ENCODE data around the gene SLC16A9.
"Not testable (repeated sequence)": the region's sequence is repeated elsewhere in the genome, so short reads cannot be mapped to it uniquely, and the experiment has no call there.

SLC16A9 gene

DNA sequence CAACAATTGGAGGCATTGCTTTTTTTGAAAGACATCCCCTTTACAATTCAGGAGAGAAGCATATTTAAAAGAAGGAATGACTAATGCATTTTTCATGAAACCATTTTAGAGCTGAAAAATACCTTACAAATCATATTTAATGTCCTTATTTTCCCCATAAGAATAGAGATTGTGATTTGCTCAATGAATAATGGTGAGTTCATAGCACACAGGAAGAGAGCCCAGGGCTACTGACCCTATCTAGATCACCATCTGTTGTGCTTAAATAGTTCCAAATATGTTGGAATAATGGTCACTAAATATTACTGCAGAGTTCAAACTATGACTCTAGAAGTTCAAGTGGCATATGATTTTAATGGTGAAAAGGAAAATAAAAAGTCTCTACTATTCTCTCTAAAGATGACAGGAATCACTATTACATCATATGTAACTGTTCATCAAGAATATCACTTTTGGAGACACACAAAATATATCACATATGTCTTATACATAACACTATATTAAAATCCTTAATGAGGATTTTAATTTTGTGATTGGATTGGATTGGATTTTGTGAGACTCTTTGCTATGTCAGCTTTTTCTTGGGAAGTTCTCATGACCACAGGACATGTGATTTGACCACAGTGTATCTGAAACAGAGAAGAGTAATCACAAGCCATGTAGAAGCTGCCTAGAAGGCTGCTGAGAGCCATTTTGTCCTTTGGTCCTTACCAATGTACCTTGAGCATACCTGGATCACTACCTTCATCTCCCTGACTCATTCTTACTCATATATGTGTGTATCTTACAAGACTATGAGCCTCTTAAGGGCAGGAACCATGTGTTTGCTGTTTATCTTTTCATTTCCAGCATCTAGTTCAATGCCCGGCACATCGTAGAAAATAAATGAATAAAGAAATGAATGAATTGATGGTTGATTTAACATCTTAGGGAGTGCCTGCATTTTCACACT is 26.4 kb downstream of the SLC16A9 start:
- no peak for TF ChIP-seq JUND (IDR thresholded peaks at IDR 0.05; ENCODE audit: low read depth)
- in situ Hi-C loops (cut with HindIII; ENCODE audit: low pct_unique_long_range_greater_than_20kb, low sequenced_read_pairs), result no loop called here
- no peak for DNase-seq (ENCODE audit: low read depth in 1 of 2, low spot score in 1 of 2)

DNA sequence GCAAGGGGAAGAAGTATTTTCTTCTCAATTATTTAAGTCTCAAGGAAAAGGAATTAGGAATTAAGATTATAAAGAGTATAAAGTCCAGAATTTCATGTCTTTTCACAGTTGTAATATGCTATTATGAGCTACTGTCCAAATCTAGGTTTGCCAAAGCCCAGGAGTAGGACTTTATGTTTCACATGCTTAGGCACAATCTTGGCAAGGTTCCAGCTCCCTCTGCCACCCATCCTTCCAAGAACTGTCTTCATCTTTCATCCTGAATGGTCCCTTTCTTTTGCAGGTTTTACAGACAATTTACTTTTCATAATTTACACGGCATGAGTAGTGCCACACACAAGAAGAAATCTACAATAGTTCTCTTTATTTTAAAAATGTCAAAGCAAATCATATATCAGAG is 29.5 kb downstream of the SLC16A9 start:
- no peak for TF ChIP-seq JUND (IDR thresholded peaks at IDR 0.05; ENCODE audit: low read depth)
- no peak for DNase-seq (ENCODE audit: low read depth in 1 of 2, low spot score in 1 of 2)

DNA sequence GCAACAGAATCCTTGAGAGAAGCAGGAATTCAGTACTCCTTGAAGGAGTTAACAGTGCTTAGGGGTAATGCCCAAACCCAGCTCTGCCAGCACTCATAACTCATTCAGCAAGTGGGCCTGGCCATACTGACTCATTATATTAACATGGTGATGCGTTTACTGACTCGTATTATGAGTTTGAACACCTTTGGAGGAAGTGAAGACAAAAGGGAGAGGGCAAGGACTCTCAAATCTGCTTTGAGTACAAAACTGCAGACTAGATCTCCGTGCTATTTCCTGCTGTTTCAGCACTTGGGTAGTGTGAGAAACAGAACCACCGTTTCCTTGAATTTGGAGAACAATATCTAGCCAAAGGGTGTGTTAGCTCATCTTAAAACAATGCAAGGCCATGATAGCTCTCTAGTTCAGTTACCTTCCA is 30.8 kb downstream of the SLC16A9 start:
- DNase-seq (ENCODE audit: low read depth in 1 of 2, low spot score in 1 of 2), result no peak
- TF ChIP-seq JUND (IDR thresholded peaks at IDR 0.05; ENCODE audit: low read depth), result no peak
- in situ Hi-C loops (cut with HindIII; ENCODE audit: low pct_unique_long_range_greater_than_20kb, low sequenced_read_pairs), result no loop called here

More for the DNA sequence above, 29.5 kb downstream of the SLC16A9 start:
- in situ Hi-C loops (cut with HindIII; ENCODE audit: low pct_unique_long_range_greater_than_20kb, low sequenced_read_pairs), result no loop called here

DNA sequence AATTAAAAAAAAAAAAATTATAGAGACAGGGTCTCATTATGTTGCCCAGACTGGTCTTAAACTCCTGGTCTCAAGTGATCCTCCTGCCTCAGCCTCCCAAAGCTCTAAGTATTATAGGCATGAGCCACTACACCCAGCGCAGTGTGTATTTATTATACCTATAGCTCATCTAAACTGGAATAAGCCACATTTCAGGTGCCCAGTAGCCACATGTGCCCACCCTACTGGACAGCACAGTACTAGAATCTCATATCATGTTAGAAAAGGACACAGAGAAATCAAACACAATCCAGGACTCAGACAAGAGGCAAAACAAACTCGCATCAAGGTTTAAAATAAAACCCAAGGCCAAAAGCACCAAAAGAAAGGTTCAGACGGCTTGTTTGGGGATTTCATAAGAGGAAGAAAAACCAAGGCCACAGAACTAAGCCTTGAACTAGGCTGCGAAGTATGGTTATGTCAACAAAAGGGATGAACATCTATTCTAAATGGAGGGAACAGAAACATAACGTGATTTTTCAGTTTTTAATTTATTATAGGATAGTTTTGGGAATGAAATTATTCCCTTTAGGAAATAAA is 32.3 kb downstream of the SLC16A9 start:
- in situ Hi-C loops (cut with HindIII; ENCODE audit: low pct_unique_long_range_greater_than_20kb, low sequenced_read_pairs), result no loop called here
- TF ChIP-seq JUND (IDR thresholded peaks at IDR 0.05; ENCODE audit: low read depth), result no peak
- DNase-seq (ENCODE audit: low read depth in 1 of 2, low spot score in 1 of 2), result no peak

DNA sequence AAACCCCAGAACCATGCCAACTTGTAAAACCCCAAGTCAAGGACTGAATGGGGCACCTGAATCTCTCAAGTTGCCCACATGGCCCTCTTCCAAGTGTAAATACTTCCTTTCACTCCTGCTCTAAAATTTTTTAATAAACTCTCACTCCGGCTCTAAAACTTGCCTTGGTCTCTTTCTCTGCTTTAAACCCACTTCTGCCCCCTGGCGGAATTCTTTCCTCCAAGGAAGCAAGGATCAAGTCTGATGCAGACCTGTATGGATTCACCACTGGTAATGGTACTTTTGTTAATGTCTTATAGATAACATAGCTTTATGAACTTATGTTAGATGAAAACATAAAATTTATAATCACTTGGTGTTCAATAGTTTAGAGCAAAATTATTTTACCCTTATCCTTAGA is 33.8 kb downstream of the SLC16A9 start:
- TF ChIP-seq JUND (IDR thresholded peaks at IDR 0.05; ENCODE audit: low read depth), result no peak
- peak in 1 of 2 experiments; percentile 39 for DNase-seq (ENCODE audit: low read depth in 1 of 2, low spot score in 1 of 2)
- in situ Hi-C loops (cut with HindIII; ENCODE audit: low pct_unique_long_range_greater_than_20kb, low sequenced_read_pairs), result no loop called here

DNA sequence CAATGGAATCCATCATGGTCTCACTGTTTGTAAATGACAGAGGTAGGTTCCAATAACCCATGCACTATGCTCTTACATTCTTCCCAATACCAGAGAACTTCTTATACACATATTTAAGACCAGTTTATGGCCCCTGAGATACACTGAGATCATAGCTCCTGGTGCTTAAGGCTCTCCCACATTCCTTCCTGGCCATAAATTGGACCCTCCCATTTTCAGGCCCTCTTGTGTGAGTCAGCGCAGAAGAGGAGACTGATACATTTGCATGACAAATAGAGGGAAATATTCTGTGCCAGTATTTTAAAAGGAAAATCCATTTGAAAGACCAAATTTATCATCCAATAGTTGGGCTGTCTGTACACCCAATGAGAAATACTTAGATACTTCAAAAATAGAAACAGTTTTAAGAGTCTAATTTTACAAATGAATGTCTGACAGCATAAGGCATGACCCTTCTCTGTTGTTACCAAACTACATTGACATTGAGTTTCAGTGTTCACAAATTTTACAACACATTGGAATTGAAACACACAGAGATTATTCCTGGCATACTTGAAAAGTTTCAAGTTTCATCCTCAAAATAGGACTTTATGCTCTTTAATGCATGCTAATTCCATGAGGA is 35.3 kb downstream of the SLC16A9 start:
- in situ Hi-C loops (cut with HindIII; ENCODE audit: low pct_unique_long_range_greater_than_20kb, low sequenced_read_pairs), result no loop called here
- TF ChIP-seq JUND (IDR thresholded peaks at IDR 0.05; ENCODE audit: low read depth), result no peak
- DNase-seq (ENCODE audit: low read depth in 1 of 2, low spot score in 1 of 2), result no peak

DNA sequence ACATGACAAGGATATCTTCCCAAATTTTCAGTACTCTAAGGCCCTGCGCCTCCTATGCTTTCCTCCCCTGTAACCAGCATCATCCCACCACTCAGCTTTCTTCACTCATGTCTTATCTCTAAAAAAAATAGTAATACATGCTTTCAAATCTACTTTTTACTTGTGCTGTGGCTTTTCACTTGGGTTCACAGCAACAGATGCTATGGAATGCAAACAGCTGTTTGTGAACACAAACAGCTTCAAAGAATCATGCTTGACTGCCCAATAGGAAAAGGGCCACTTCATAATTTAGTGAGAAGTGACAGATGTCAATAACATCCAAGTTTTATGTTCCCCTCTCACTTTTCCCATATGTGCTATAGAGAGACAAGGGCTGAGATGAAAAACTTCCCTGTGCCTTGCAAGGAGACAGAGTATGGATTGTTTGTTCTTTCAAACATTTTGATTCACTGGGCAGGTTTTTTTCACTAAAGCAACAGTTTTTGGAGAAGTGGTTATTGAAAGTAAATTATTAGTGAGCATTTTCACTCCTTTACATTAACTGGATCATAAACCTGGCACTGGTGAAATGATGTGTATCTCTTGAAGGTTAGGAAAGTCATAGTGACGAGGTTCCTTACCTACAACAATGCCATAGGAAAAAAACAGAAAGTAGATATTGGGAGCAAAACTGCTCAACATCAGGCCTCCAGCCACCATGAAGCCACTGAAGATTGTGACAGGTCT is 37.3 kb downstream of the SLC16A9 start:
- in situ Hi-C loops (cut with HindIII; ENCODE audit: low pct_unique_long_range_greater_than_20kb, low sequenced_read_pairs), result no loop called here
- no peak for TF ChIP-seq JUND (IDR thresholded peaks at IDR 0.05; ENCODE audit: low read depth)
- DNase-seq (ENCODE audit: low read depth in 1 of 2, low spot score in 1 of 2), result no peak

DNA sequence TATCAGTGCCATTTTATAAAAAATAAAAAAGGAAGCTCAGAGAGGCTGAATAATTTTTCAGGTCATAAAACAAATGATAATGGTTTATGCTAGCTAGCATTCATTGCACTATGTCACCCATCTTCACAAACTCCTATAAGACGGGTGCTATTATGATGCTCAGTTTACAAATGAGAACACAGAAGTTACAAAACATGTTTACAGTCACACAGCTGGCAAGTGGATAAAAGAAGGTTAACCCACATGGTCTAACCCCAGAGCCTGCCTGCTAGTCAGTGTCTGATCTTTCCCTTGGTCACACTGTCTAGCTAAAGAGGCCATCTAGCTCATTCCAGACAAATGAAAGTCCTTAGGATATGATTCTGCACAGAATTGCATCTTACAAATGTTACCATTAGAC is 39.4 kb downstream of the SLC16A9 start:
- in situ Hi-C loops (cut with HindIII; ENCODE audit: low pct_unique_long_range_greater_than_20kb, low sequenced_read_pairs), result no loop called here
- no peak for TF ChIP-seq JUND (IDR thresholded peaks at IDR 0.05; ENCODE audit: low read depth)
- no peak for DNase-seq (ENCODE audit: low read depth in 1 of 2, low spot score in 1 of 2)

DNA sequence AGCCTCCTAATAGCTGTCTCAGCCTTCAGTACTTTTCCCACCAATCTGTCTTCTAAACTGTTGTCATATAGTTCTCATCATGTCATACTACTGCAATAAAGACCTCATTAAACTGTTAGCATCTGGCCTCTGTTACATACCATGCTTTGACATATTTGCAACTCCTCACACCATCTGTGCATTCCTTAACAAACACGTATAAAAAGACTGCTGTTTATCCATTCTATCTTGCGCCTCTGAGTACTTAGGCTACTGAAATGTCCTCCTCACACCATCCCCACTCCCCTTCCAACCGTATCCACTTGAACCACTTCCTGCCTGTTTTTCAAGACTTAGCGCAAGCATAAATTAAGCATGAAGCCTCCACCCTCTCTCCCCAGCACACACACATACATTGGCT is 41.6 kb downstream of the SLC16A9 start:
- in situ Hi-C loops (cut with HindIII; ENCODE audit: low pct_unique_long_range_greater_than_20kb, low sequenced_read_pairs), result no loop called here
- no peak for TF ChIP-seq JUND (IDR thresholded peaks at IDR 0.05; ENCODE audit: low read depth)
- DNase-seq (ENCODE audit: low read depth in 1 of 2, low spot score in 1 of 2), result no peak

DNA sequence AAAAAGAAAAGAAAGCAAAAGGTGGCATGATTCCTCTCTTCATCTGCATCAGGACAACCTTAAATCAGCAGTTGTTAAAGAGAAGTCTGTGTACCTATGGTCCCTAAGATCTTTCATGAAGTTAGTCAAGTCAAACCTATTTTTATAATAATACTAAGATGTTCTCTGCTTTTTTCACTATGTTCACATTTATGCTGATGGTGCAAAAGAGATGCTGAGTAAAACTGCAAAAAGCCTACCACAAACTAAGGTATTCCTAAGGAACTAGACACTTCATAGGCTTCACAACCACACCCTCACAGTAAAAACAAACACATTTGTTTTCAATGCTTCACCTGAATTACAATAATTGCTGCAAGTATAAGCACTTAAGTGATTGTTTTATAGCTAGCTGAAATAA is 43.3 kb downstream of the SLC16A9 start:
- TF ChIP-seq JUND (IDR thresholded peaks at IDR 0.05; ENCODE audit: low read depth), result no peak
- no peak for DNase-seq (ENCODE audit: low read depth in 1 of 2, low spot score in 1 of 2)
- in situ Hi-C loops (cut with HindIII; ENCODE audit: low pct_unique_long_range_greater_than_20kb, low sequenced_read_pairs), result no loop called here

DNA sequence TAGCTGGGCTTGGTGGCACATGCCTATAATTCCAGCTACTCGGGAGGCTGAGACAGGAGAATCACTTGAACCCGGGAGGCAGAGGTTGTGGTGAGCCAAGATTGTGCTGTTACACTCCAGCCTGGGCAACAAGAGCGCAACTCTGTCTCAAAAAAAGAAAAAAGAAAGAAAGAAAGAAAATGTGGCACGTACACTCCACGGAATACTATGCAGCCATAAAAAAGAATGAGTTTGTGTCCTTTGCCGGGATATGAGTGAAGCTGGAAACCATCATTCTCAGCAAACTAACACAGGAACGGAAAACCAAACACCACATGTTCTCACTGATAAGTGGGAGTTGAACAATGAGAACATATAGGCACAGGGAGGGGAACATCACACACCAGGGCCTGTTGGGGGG is 46.4 kb downstream of the SLC16A9 start:
- DNase-seq (ENCODE audit: low read depth in 1 of 2, low spot score in 1 of 2), result not testable (repeated sequence)

DNA sequence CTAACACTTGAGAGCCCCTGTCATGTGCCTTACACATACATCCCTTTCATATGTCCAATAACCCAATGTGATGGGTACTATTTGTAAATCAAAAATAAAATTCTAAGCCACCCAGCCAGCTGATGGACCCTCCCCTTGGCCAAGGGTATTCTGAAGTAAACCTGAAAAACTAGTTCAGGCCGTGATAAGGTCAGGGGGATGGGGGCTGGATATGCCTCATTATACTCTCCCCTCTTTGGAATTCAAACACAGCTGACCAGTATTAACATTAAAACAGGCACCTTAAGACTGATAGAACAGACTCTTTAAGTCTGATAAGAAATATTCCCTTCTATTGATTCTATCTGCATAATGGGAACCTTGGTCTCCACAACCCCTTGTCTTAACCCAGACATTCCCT is 51.9 kb downstream of the SLC16A9 start:
- no peak for TF ChIP-seq JUND (IDR thresholded peaks at IDR 0.05; ENCODE audit: low read depth)
- DNase-seq (ENCODE audit: low read depth in 1 of 2, low spot score in 1 of 2), result no peak
- in situ Hi-C loops (cut with HindIII; ENCODE audit: low pct_unique_long_range_greater_than_20kb, low sequenced_read_pairs), result no loop called here

More for the DNA sequence above, 46.4 kb downstream of the SLC16A9 start:
- in situ Hi-C loops (cut with HindIII; ENCODE audit: low pct_unique_long_range_greater_than_20kb, low sequenced_read_pairs), result not testable (repeated sequence)
